ENCODE measurements around the gene GP5. TPM values are rescaled to one million over a fixed set of nuclear protein-coding genes. Genes with fewer than 3 reads are reported as not detected.

Gene GP5
- total and polyA plus RNA-seq, 9 of the 15 experiments (the other 6 are each of a cell fraction or from before 2014, with no cell fraction given), result 0.03 to 0.04 (median 0.04) TPM; not detected in 6

DNA sequence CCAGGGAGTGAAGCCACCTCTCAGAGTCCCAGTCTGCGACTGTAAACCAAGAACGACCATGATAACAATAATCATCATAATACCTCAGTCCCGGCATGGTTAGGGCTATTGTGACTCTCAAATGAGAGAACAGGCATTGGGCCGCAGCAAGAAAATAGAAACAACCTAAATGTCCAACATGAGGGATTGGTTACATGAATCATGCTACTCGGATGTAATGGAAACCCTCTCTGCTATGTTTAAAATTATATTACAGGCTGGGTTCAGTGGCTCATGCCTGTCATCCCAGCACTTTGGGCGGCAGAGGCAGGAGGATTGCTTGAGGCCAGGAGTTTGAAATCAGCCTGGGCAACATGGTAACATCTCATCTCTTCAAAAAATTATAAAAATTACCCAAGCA lies 50.7 kb downstream of the GP5 start:
- H3K4me2 ChIP-seq (ENCODE audit: insufficient read depth, low read length), result no peak overlapping the region
- H3K9me3 ChIP-seq (replicated peaks; ENCODE audit: control insufficient read depth, insufficient read depth, low read depth, low read length), result no peaks in the 10 kb centered on the region
- peaks cover 0 to 11% of the 10 kb centered on the region in 2 experiments; a peak in 2 of 5 replicates for H3K4me1 ChIP-seq (replicated peaks in 1 of 2; ENCODE audit: control insufficient read depth in 2 of 2, insufficient read depth in 2 of 2, low read length in 2 of 2)
- no TSS peak for BruUV-seq (replicated peaks)
- CTCF ChIA-PET (ENCODE audit: low intra/inter-chr PET ratio), result no interaction called here
- peaks cover 7 to 33% of the 10 kb centered on the region in 2 experiments; a peak in 4 of 5 replicates for H3K27me3 ChIP-seq (ENCODE audit: control insufficient read depth in 2 of 2, insufficient read depth in 2 of 2, low read length in 2 of 2)
- ATAC-seq, result no peak
- H3K4me3 ChIP-seq, result no peak overlapping the region
- intact Hi-C loops (cut with micrococcal nuclease), result no loop called here
- WGBS (ENCODE audit: insufficient coverage, low coverage, missing lambda C conversion rate), result 14% methylated on average over 6 of the region's 6 CpGs
- POLR2A ChIA-PET, result no interaction called here
- TF ChIP-seq, protein P1, sequence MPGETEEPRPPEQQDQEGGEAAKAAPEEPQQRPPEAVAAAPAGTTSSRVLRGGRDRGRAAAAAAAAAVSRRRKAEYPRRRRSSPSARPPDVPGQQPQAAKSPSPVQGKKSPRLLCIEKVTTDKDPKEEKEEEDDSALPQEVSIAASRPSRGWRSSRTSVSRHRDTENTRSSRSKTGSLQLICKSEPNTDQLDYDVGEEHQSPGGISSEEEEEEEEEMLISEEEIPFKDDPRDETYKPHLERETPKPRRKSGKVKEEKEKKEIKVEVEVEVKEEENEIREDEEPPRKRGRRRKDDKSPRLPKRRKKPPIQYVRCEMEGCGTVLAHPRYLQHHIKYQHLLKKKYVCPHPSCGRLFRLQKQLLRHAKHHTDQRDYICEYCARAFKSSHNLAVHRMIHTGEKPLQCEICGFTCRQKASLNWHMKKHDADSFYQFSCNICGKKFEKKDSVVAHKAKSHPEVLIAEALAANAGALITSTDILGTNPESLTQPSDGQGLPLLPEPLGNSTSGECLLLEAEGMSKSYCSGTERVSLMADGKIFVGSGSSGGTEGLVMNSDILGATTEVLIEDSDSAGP (CRISPR knock-in tag; IDR thresholded peaks at IDR 0.05), result no peak
- no peak for TF ChIP-seq PML (IDR thresholded peaks at IDR 0.05; ENCODE audit: low read length)
- TF ChIP-seq NR2F6 (CRISPR knock-in tag; IDR thresholded peaks at IDR 0.05), result no peak
- TF ChIP-seq, protein P2, sequence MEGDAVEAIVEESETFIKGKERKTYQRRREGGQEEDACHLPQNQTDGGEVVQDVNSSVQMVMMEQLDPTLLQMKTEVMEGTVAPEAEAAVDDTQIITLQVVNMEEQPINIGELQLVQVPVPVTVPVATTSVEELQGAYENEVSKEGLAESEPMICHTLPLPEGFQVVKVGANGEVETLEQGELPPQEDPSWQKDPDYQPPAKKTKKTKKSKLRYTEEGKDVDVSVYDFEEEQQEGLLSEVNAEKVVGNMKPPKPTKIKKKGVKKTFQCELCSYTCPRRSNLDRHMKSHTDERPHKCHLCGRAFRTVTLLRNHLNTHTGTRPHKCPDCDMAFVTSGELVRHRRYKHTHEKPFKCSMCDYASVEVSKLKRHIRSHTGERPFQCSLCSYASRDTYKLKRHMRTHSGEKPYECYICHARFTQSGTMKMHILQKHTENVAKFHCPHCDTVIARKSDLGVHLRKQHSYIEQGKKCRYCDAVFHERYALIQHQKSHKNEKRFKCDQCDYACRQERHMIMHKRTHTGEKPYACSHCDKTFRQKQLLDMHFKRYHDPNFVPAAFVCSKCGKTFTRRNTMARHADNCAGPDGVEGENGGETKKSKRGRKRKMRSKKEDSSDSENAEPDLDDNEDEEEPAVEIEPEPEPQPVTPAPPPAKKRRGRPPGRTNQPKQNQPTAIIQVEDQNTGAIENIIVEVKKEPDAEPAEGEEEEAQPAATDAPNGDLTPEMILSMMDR (IDR thresholded peaks at IDR 0.05 in 2 of 3, conservative IDR thresholded peaks at IDR 0.05 in 1 of 3; ENCODE audit: insufficient read depth in 2 of 3, low read depth in 1 of 3, low read length in 3 of 3), result no peak
- no peak for TF ChIP-seq RNF2 (IDR thresholded peaks at IDR 0.05)
- H3K27ac ChIP-seq (ENCODE audit: extremely low read depth, low read depth, low read length), result no peak overlapping the region
- peaks cover 5% of the 10 kb centered on the region; the same call in 1 of the 2 replicates for H4K20me1 ChIP-seq (replicated peaks; ENCODE audit: control insufficient read depth, insufficient read depth, low read length)
- in situ Hi-C loops (cut with MboI), result loop anchor here (25.0 kb wide), 1 partner anchor 1886 kb away; no protein-coding TSS in a partner anchor
- no peak for FAIRE-seq
- H3K79me2 ChIP-seq (ENCODE audit: control insufficient read depth, insufficient read depth, low read length), result no peaks in the 10 kb centered on the region
- H3K9me1 ChIP-seq (ENCODE audit: control insufficient read depth, insufficient read depth, low read length), result no peaks in the 10 kb centered on the region
- H3K9ac ChIP-seq (ENCODE audit: insufficient read depth in 1 of 2, low read depth in 2 of 2, low read length in 2 of 2), result no peak overlapping the region
- no peak for DNase-seq (ENCODE audit: extremely low read depth in 1 of 4, low spot score in 3 of 4)
- H3K36me3 ChIP-seq (ENCODE audit: control insufficient read depth, insufficient read depth, low read length), result no peaks in the 10 kb centered on the region
- H2AFZ ChIP-seq (ENCODE audit: low read depth, low read length), result no peak overlapping the region

Measured in K562 (cell line).